K562 (cell line): ENCODE data around the gene FASTK. TPM values are rescaled to one million over a fixed set of nuclear protein-coding genes. Genes with fewer than 3 reads are reported as not detected.
A peak's percentile ranks its signal among the peaks of the same experiment; 100 is the strongest.

Source experiments
- ATAC-seq: fragments of 200-7000 bp; cut with Tn5 transposase; 3 replicates; pipeline ENCODE4 v1.9.1; 2020; ENCODE audit warnings: moderate library complexity
- BruUV-seq: library from RNA; stranded (reverse); fragments of 400-500 nt; replicated peaks from 2 replicates; lab custom pipeline; 2021; lab: Mats Ljungman, UMichigan
- CTCF ChIA-PET: fragments of 300-600 bp; formaldehyde crosslinking; extraction: SDS; loops from one replicate; lab custom pipeline; 2021; ENCODE audit warnings: low intra/inter-chr PET ratio; lab: Yijun Ruan, JAX
- POLR2A ChIA-PET: fragments of 300-600, 350-650 bp; sonication (Branson Sonifier 250); formaldehyde crosslinking; extraction: SDS; loops from one replicate; lab custom pipeline; 2021; ENCODE audit warnings: antibody characterized with exemption, inconsistent platforms; lab: Yijun Ruan, JAX
- DNase-seq, 4 experiments: peaks; one replicate each; pipeline versions ENCODE4 v3.0.0 to v3.0.0-alpha.2; 2011 to 2018; ENCODE audit warnings: low spot score in 3 of 4, mixed read lengths in 3 of 4; ENCODE audit errors: extremely low read depth in 1 of 4
- FAIRE-seq: peaks from 2 replicates; lab custom pipeline; 2011; peaks lifted over from hg19 to GRCh38; lab: Jason Lieb, UNC
- H2AFZ ChIP-seq: 2 replicates; pipeline ENCODE4 v1.6.0; 2011; ENCODE audit warnings: low read depth, low read length, control low read depth, inconsistent platforms
- H3K27ac ChIP-seq: fragments of 200-600 bp; 3 replicates; pipeline ENCODE4 v1.8.0; 2011; ENCODE audit warnings: low read depth, mild to moderate bottlenecking, control low read depth, inconsistent platforms, low read length, moderate library complexity, mixed read lengths; ENCODE audit errors: extremely low read depth
- H3K27me3 ChIP-seq, 2 experiments: fragments of 300-600 bp in 1 of 2; 2 replicates in 1 of 2; 3 replicates in 1 of 2; pipeline versions ENCODE4 v1.6.0 to v1.8.0; 2011; ENCODE audit warnings: inconsistent platforms in 2 of 2, low read length in 2 of 2, mild to moderate bottlenecking in 1 of 2, mixed read lengths in 1 of 2, moderate library complexity in 1 of 2; ENCODE audit not compliant: control insufficient read depth in 2 of 2, insufficient read depth in 2 of 2
- H3K36me3 ChIP-seq: fragments of 300-600 bp; 3 replicates; pipeline ENCODE4 v1.8.0; 2011; ENCODE audit warnings: mild to moderate bottlenecking, low read length, inconsistent platforms; ENCODE audit not compliant: control insufficient read depth, insufficient read depth
- H3K4me1 ChIP-seq, 2 experiments: fragments of 200-600 bp in 1 of 2; replicated peaks in 1 of 2; 2 replicates in 1 of 2; 3 replicates in 1 of 2; pipeline versions ENCODE4 v1.5.1 to v1.8.0; 2011; ENCODE audit warnings: inconsistent platforms in 2 of 2, low read length in 2 of 2, mild to moderate bottlenecking in 1 of 2, mixed read lengths in 1 of 2, moderate library complexity in 1 of 2; ENCODE audit not compliant: control insufficient read depth in 2 of 2, insufficient read depth in 2 of 2
- H3K4me2 ChIP-seq: 2 replicates; pipeline ENCODE4 v1.6.1; 2011; ENCODE audit warnings: low read length, control low read depth, inconsistent platforms, mixed read lengths; ENCODE audit not compliant: insufficient read depth
- H3K4me3 ChIP-seq: fragments of 200-600 bp; sonication (generic), shearing (Covaris generic); 2 replicates; pipeline ENCODE4 v1.5.1; 2016; ENCODE audit warnings: control low read depth, inconsistent platforms
- H3K79me2 ChIP-seq: fragments of 200-600 bp; 3 replicates; pipeline ENCODE4 v1.8.0; 2011; ENCODE audit warnings: low read length, inconsistent platforms; ENCODE audit not compliant: control insufficient read depth, insufficient read depth
- H3K9ac ChIP-seq, 2 experiments: 2 replicates each; pipeline versions ENCODE4 v1.6.0 to v1.6.1; 2011; ENCODE audit warnings: low read depth in 2 of 2, low read length in 2 of 2, control low read depth in 1 of 2, inconsistent platforms in 1 of 2, mild to moderate bottlenecking in 1 of 2, mixed read lengths in 1 of 2; ENCODE audit not compliant: insufficient read depth in 1 of 2
- H3K9me1 ChIP-seq: one replicate; pipeline ENCODE4 v1.6.0; 2011; ENCODE audit warnings: inconsistent platforms, mild to moderate bottlenecking, low read length, moderate library complexity; ENCODE audit not compliant: control insufficient read depth, insufficient read depth
- H3K9me3 ChIP-seq: replicated peaks from 2 replicates; pipeline ENCODE4 v1.5.1; 2011; ENCODE audit warnings: low read depth, low read length, inconsistent platforms; ENCODE audit not compliant: control insufficient read depth, insufficient read depth
- H4K20me1 ChIP-seq: replicated peaks from 2 replicates; pipeline ENCODE4 v1.6.1; 2011; ENCODE audit warnings: low read length, inconsistent platforms, mixed read lengths; ENCODE audit not compliant: control insufficient read depth, insufficient read depth
- HNRNPL ChIP-seq: fragments of 200-400 bp; formaldehyde crosslinking; IDR thresholded peaks from 2 replicates; pipeline ENCODE4 v1.6.1; 2017; ENCODE audit warnings: low read depth, mild to moderate bottlenecking, low read length
- POLR2G ChIP-seq: fragments of 200-400 bp; formaldehyde crosslinking; IDR thresholded peaks from 2 replicates; pipeline ENCODE4 v1.6.1; 2017; ENCODE audit warnings: low read depth, mild to moderate bottlenecking, antibody characterized with exemption, low read length, moderate library complexity
- RBFOX2 ChIP-seq: fragments of 200-400 bp; formaldehyde crosslinking; IDR thresholded peaks from 2 replicates; pipeline ENCODE4 v1.6.1; 2017; ENCODE audit warnings: low read depth, mild to moderate bottlenecking, low read length, moderate library complexity
- ZNF277 ChIP-seq: fragments of 250-450 bp; sonication (Bioruptor Pico); IDR thresholded peaks from 2 replicates; pipeline ENCODE4 v1.8.0; 2022; ENCODE audit warnings: inconsistent platforms, mild to moderate bottlenecking, moderate library complexity, borderline replicate concordance
- WGBS: fragments of 100-300 bp; shearing (Covaris generic); methylation state at CpG from one replicate; pipeline ENCODE4 v1.1.6; 2016; ENCODE audit warnings: low coverage, mixed read lengths; ENCODE audit not compliant: insufficient coverage; ENCODE audit errors: missing lambda C conversion rate; 5-methylcytosine and 5-hydroxymethylcytosine counted together
- in situ Hi-C: fragments of 300-500 bp; cut with MboI; formaldehyde crosslinking; loops from 4 replicates; pipeline ENCODE4 v1.15.0; 2018; ENCODE audit warnings: inconsistent platforms, mixed read lengths
- intact Hi-C: fragments of 100-400 bp; cut with micrococcal nuclease; formaldehyde crosslinking; loops from 2 replicates; pipeline ENCODE4 v1.14.2; 2022
- polyA plus RNA-seq, 8 experiments: library from polyadenylated mRNA; depleted of rRNA in 4 of 8; stranded (reverse) in 5 of 8; unstranded in 3 of 8; fragments of >200 nt; fragmentation: Nextera tagmentation in 2 of 8; fragmentation: Illumina TruSeq in 1 of 8; extraction: Ambion mirVana in 2 of 8; extraction: Trizol in 1 of 8; gene quantifications; 2 replicates each; pipeline versions ENCODE4 v1.2.1 to v1.2.3, GENCODE V29; 2011 to 2014; ENCODE audit warnings: inconsistent platforms in 1 of 8, missing spikeins in 1 of 8
- total RNA-seq, 7 experiments: library from RNA; depleted of rRNA in 6 of 7; stranded (reverse); fragments of >200 nt in 6 of 7; fragmentation: Illumina TruSeq in 2 of 7; extraction: Trizol in 2 of 7; gene quantifications; 2 replicates each; pipeline versions ENCODE4 v1.2.1 to v1.2.3, GENCODE V29; 2011 to 2021; ENCODE audit warnings: low replicate concordance in 1 of 7
- TF ChIP-seq, protein P1 (sequence below), 2 experiments: fragments of 450-650 bp; formaldehyde crosslinking in 1 of 2; IDR thresholded peaks; 2 replicates each; pipeline versions ENCODE4 v1.4.0 to v1.6.1; 2014 to 2020; ENCODE audit warnings: mild to moderate bottlenecking in 2 of 2, borderline replicate concordance in 1 of 2, low read depth in 1 of 2
- TF ChIP-seq, protein P2 (sequence below): sonication (generic); formaldehyde crosslinking; IDR thresholded peaks from 2 replicates; pipeline ENCODE4 v1.8.0; 2022; ENCODE audit warnings: mild to moderate bottlenecking, missing genetic modification reagents
- TF ChIP-seq, protein P3 (sequence below): sonication (generic); formaldehyde crosslinking; IDR thresholded peaks from 2 replicates; pipeline ENCODE4 v1.8.1; 2023; ENCODE audit warnings: mild to moderate bottlenecking, missing genetic modification reagents

FASTK gene
- total and polyA plus RNA-seq, 9 of the 15 experiments (the other 6 are each of a cell fraction or from before 2014, with no cell fraction given), result 0.51 to 150 (median 48.2) TPM

DNA sequence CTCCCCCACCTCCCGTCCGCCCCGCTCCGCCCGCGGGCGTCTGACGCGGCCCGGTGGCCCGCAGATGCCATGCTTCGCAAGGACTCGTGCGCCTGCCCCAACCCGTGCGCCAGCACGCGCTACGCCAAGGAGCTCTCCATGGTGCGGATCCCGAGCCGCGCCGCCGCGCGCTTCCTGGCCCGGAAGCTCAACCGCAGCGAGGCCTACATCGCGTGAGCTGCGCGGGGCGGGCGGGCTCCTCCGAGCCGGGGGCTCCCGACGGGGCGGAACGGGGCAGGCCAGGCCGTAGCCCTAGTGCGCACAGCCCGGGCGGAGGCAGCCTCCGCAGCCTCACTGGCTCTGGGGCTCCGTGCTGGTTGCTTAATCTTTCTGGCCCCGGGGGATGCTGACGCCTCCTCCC is 29.5 kb downstream of the FASTK start:
- Histone ChIP-seq H4K20me1 (no peaks in the 10 kb centered on the region; the same call in 1 of the 2 replicates), H2AFZ (no peak overlapping the region), H3K36me3 (peaks cover 2% of the 10 kb centered on the region; the same call in 2 of the 3 replicates), H3K9me3 (no peaks in the 10 kb centered on the region), H3K9ac (no peak overlapping the region; a peak in 1 of 4 replicates), H3K79me2 (no peaks in the 10 kb centered on the region), H3K4me2 (no peak overlapping the region), H3K27me3 (no peaks in the 10 kb centered on the region), H3K9me1 (no peaks in the 10 kb centered on the region), H3K4me1 (peaks cover 9 to 53% of the 10 kb centered on the region in 2 experiments; a peak in 4 of 5 replicates), H3K4me3 (no peak overlapping the region), H3K27ac (no peak overlapping the region)
- TF ChIP-seq, protein P1, sequence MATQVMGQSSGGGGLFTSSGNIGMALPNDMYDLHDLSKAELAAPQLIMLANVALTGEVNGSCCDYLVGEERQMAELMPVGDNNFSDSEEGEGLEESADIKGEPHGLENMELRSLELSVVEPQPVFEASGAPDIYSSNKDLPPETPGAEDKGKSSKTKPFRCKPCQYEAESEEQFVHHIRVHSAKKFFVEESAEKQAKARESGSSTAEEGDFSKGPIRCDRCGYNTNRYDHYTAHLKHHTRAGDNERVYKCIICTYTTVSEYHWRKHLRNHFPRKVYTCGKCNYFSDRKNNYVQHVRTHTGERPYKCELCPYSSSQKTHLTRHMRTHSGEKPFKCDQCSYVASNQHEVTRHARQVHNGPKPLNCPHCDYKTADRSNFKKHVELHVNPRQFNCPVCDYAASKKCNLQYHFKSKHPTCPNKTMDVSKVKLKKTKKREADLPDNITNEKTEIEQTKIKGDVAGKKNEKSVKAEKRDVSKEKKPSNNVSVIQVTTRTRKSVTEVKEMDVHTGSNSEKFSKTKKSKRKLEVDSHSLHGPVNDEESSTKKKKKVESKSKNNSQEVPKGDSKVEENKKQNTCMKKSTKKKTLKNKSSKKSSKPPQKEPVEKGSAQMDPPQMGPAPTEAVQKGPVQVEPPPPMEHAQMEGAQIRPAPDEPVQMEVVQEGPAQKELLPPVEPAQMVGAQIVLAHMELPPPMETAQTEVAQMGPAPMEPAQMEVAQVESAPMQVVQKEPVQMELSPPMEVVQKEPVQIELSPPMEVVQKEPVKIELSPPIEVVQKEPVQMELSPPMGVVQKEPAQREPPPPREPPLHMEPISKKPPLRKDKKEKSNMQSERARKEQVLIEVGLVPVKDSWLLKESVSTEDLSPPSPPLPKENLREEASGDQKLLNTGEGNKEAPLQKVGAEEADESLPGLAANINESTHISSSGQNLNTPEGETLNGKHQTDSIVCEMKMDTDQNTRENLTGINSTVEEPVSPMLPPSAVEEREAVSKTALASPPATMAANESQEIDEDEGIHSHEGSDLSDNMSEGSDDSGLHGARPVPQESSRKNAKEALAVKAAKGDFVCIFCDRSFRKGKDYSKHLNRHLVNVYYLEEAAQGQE (IDR thresholded peaks at IDR 0.05; ENCODE audit: borderline replicate concordance), result peak; percentile 51
- TF ChIP-seq, protein P1 (CRISPR knock-in tag; IDR thresholded peaks at IDR 0.05; ENCODE audit: low read depth), result no peak
- no peak for TF ChIP-seq ZNF277 (CRISPR knock-in tag)
- TF ChIP-seq RBFOX2, result peak; percentile 44; the same call in 1 of the 2 replicates
- TF ChIP-seq POLR2G, result peak; percentile 56
- TF ChIP-seq, protein P2, sequence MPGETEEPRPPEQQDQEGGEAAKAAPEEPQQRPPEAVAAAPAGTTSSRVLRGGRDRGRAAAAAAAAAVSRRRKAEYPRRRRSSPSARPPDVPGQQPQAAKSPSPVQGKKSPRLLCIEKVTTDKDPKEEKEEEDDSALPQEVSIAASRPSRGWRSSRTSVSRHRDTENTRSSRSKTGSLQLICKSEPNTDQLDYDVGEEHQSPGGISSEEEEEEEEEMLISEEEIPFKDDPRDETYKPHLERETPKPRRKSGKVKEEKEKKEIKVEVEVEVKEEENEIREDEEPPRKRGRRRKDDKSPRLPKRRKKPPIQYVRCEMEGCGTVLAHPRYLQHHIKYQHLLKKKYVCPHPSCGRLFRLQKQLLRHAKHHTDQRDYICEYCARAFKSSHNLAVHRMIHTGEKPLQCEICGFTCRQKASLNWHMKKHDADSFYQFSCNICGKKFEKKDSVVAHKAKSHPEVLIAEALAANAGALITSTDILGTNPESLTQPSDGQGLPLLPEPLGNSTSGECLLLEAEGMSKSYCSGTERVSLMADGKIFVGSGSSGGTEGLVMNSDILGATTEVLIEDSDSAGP (CRISPR knock-in tag), result no peak
- TF ChIP-seq, protein P3, sequence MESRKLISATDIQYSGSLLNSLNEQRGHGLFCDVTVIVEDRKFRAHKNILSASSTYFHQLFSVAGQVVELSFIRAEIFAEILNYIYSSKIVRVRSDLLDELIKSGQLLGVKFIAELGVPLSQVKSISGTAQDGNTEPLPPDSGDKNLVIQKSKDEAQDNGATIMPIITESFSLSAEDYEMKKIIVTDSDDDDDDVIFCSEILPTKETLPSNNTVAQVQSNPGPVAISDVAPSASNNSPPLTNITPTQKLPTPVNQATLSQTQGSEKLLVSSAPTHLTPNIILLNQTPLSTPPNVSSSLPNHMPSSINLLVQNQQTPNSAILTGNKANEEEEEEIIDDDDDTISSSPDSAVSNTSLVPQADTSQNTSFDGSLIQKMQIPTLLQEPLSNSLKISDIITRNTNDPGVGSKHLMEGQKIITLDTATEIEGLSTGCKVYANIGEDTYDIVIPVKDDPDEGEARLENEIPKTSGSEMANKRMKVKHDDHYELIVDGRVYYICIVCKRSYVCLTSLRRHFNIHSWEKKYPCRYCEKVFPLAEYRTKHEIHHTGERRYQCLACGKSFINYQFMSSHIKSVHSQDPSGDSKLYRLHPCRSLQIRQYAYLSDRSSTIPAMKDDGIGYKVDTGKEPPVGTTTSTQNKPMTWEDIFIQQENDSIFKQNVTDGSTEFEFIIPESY (CRISPR knock-in tag), result peak; percentile 95
- peak; percentile 55; the same call in 1 of the 2 replicates for TF ChIP-seq HNRNPL
- WGBS, result 67% methylated on average over 41 of the region's 50 CpGs
- DNase-seq (peak in 2 of 4 experiments; percentile 29 to 34), ATAC-seq (no peak), FAIRE-seq (no peak)
- no TSS peak for BruUV-seq
- ChIA-PET POLR2A (interaction anchor here (0.8 to 1.8 kb wide), 2 partner anchors 15 to 22 kb away, joined by 3 to 5 read pairs; partner anchors contain the start of gene ABCB8), CTCF (no interaction called here)
- intact Hi-C loops (no loop called here), in situ Hi-C loops (no loop called here)
